ENCODE data around the gene STEAP3. TPM values are rescaled to one million over a fixed set of nuclear protein-coding genes. Genes with fewer than 3 reads are reported as not detected.

Gene STEAP3
- total RNA-seq, 1 donor from 2014 or later = 0.94 TPM

GRCh38 chr2:119181791-119182445, 41.7 kb upstream of the STEAP3 start:
- H3K4me3 Mint-ChIP-seq = no peak overlapping the region
- H3K4me1 Mint-ChIP-seq = no peaks in the 10 kb centered on the region
- H3K36me3 Mint-ChIP-seq = no peaks in the 10 kb centered on the region
- no peaks in the 10 kb centered on the region for H3K9me3 Mint-ChIP-seq
- H3K27ac Mint-ChIP-seq = no peak overlapping the region
- TF ChIP-seq CTCF (IDR thresholded peaks at IDR 0.05; ENCODE audit: unreplicated experiment) = no peak
- peaks cover 23% of the 10 kb centered on the region for H3K27me3 Mint-ChIP-seq (ENCODE audit: low read depth)
- no peak for DNase-seq (ENCODE audit: low spot score in 2 of 2, unreplicated experiment in 2 of 2)

GRCh38 chr2:119184512-119184911, 39.1 kb upstream of the STEAP3 start:
- H3K27me3 Mint-ChIP-seq (ENCODE audit: low read depth) = peaks cover 31% of the 10 kb centered on the region
- H3K4me1 Mint-ChIP-seq = no peaks in the 10 kb centered on the region
- H3K9me3 Mint-ChIP-seq = no peaks in the 10 kb centered on the region
- TF ChIP-seq CTCF (IDR thresholded peaks at IDR 0.05; ENCODE audit: unreplicated experiment) = no peak
- DNase-seq (ENCODE audit: low spot score in 2 of 2, unreplicated experiment in 2 of 2) = no peak
- no peak overlapping the region for H3K4me3 Mint-ChIP-seq
- no peak overlapping the region for H3K27ac Mint-ChIP-seq
- no peaks in the 10 kb centered on the region for H3K36me3 Mint-ChIP-seq

GRCh38 chr2:119190321-119191111, 33.1 kb upstream of the STEAP3 start:
- H3K9me3 Mint-ChIP-seq = no peaks in the 10 kb centered on the region
- no peak for TF ChIP-seq CTCF (IDR thresholded peaks at IDR 0.05; ENCODE audit: unreplicated experiment)
- H3K36me3 Mint-ChIP-seq = no peaks in the 10 kb centered on the region
- no peak overlapping the region for H3K27ac Mint-ChIP-seq
- no peak overlapping the region for H3K4me3 Mint-ChIP-seq
- no peaks in the 10 kb centered on the region for H3K4me1 Mint-ChIP-seq
- H3K27me3 Mint-ChIP-seq (ENCODE audit: low read depth) = peaks cover 46% of the 10 kb centered on the region
- DNase-seq (ENCODE audit: low spot score in 2 of 2, unreplicated experiment in 2 of 2) = no peak

GRCh38 chr2:119192893-119193292, 30.7 kb upstream of the STEAP3 start:
- no peak for TF ChIP-seq CTCF (IDR thresholded peaks at IDR 0.05; ENCODE audit: unreplicated experiment)
- Mint-ChIP-seq H3K9me3 (no peaks in the 10 kb centered on the region), H3K36me3 (no peaks in the 10 kb centered on the region), H3K4me3 (no peak overlapping the region), H3K27me3 (ENCODE audit: low read depth) (peaks cover 51% of the 10 kb centered on the region), H3K4me1 (no peaks in the 10 kb centered on the region), H3K27ac (no peak overlapping the region)
- DNase-seq (ENCODE audit: low spot score in 2 of 2, unreplicated experiment in 2 of 2) = no peak

- Mint-ChIP-seq H3K9me3 (no peaks in the 10 kb centered on the region), H3K27me3 (ENCODE audit: low read depth) (peaks cover 65% of the 10 kb centered on the region), H3K27ac (no peak overlapping the region), H3K4me1 (peaks cover 5% of the 10 kb centered on the region), H3K36me3 (no peaks in the 10 kb centered on the region), H3K4me3 (no peak overlapping the region)
- no peak for TF ChIP-seq CTCF (IDR thresholded peaks at IDR 0.05; ENCODE audit: unreplicated experiment)
- DNase-seq (ENCODE audit: low spot score in 2 of 2, unreplicated experiment in 2 of 2) = no peak
Observed at GRCh38 chr2:119195001-119195400, 28.6 kb upstream of the STEAP3 start.

All from mesothelial cell of epicardium (in vitro differentiated cells).